ENCODE results near the gene NSD1.

NSD1 gene

DNA sequence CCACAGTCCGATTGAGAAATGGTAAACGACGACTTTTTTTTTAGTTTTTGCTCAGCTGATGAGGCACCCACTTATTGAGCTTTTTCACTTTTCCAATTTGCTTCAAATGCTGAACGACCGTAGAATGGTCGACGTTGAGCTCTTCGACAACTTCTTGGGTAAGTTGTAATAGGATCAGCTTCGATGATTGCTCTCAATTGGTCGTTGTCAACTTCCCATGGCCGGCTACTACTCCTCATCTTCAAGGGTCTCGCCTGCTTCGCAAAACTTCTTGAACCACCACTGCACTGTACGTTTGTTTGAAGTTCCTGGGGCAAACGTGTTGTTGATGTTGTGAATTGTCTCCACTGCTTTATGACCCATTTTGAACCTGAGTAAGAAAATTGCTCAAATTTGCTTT lies 35.7 kb downstream of the NSD1 start:
- H3K4me2 ChIP-seq (ENCODE audit: low read length) = no peak overlapping the region
- peaks cover 26% of the 10 kb centered on the region for H3K4me1 ChIP-seq (ENCODE audit: control insufficient read depth, low read length)
- 0 out of 2 replicates have a peak, but pooled peaks cover 3% of the 10 kb centered on the region for H3F3A ChIP-seq (ENCODE audit: control insufficient read depth, insufficient read depth)
- H3K9me2 ChIP-seq (replicated peaks; ENCODE audit: control insufficient read depth, low read length) = no peaks in the 10 kb centered on the region
- H3K9me3 ChIP-seq (ENCODE audit: control insufficient read depth, insufficient read depth, low read length) = no peaks in the 10 kb centered on the region
- H3K36me3 ChIP-seq (ENCODE audit: control insufficient read depth, low read length) = peaks cover 57% of the 10 kb centered on the region
- no peak for TF ChIP-seq CTCF (IDR thresholded peaks at IDR 0.05; ENCODE audit: low read depth, low read length, poor library complexity, severe bottlenecking)
- no peak for TF ChIP-seq EZH2phosphoT487 (IDR thresholded peaks at IDR 0.05; ENCODE audit: borderline replicate concordance, low read length)
- H3K27ac ChIP-seq (ENCODE audit: low read depth, low read length) = no peak overlapping the region
- H3K4me3 ChIP-seq (ENCODE audit: low read length) = no peak overlapping the region
- no peaks in the 10 kb centered on the region for H3K27me3 ChIP-seq (ENCODE audit: control insufficient read depth, low read length)
- no peaks in the 10 kb centered on the region; the same call in 1 of the 2 replicates for H4K20me1 ChIP-seq (ENCODE audit: control insufficient read depth, insufficient read depth, low read depth, low read length)
- H3K79me2 ChIP-seq (ENCODE audit: control insufficient read depth, low read length) = peaks cover 93% of the 10 kb centered on the region

- Histone ChIP-seq H3K9me3 (ENCODE audit: control insufficient read depth, insufficient read depth, low read length) (no peaks in the 10 kb centered on the region), H3K79me2 (ENCODE audit: control insufficient read depth, low read length) (peaks cover 92% of the 10 kb centered on the region), H3K9me2 (replicated peaks; ENCODE audit: control insufficient read depth, low read length) (no peaks in the 10 kb centered on the region), H3K4me3 (ENCODE audit: low read length) (no peak overlapping the region), H4K20me1 (ENCODE audit: control insufficient read depth, insufficient read depth, low read depth, low read length) (no peaks in the 10 kb centered on the region; the same call in 1 of the 2 replicates), H3K4me2 (ENCODE audit: low read length) (no peak overlapping the region), H3K27ac (ENCODE audit: low read depth, low read length) (no peak overlapping the region), H3K36me3 (ENCODE audit: control insufficient read depth, low read length) (peaks cover 47% of the 10 kb centered on the region), H3K4me1 (ENCODE audit: control insufficient read depth, low read length) (peaks cover 53% of the 10 kb centered on the region), H3K27me3 (ENCODE audit: control insufficient read depth, low read length) (no peaks in the 10 kb centered on the region), H3F3A (ENCODE audit: control insufficient read depth, insufficient read depth) (0 out of 2 replicates have a peak, but pooled peaks cover 14% of the 10 kb centered on the region)
- TF ChIP-seq EZH2phosphoT487 (IDR thresholded peaks at IDR 0.05; ENCODE audit: borderline replicate concordance, low read length) = no peak
- no peak for TF ChIP-seq CTCF (IDR thresholded peaks at IDR 0.05; ENCODE audit: low read depth, low read length, poor library complexity, severe bottlenecking)
Measured at GRCh38 chr5:177171961-177172360, 38.4 kb downstream of the NSD1 start.

- Histone ChIP-seq H3K79me2 (ENCODE audit: control insufficient read depth, low read length) (peaks cover 94% of the 10 kb centered on the region), H3K9me3 (ENCODE audit: control insufficient read depth, insufficient read depth, low read length) (no peaks in the 10 kb centered on the region), H3K27ac (ENCODE audit: low read depth, low read length) (peak overlapping the region; percentile 18; the same call in 1 of the 2 replicates), H3K4me2 (ENCODE audit: low read length) (peak overlapping the region; percentile 42), H3K4me3 (ENCODE audit: low read length) (0 out of 2 replicates have a peak overlapping the region, but pooled peaks have one; percentile 4), H3K4me1 (ENCODE audit: control insufficient read depth, low read length) (peaks cover 65% of the 10 kb centered on the region), H3K36me3 (ENCODE audit: control insufficient read depth, low read length) (peaks cover 40% of the 10 kb centered on the region), H3K27me3 (ENCODE audit: control insufficient read depth, low read length) (no peaks in the 10 kb centered on the region), H3F3A (ENCODE audit: control insufficient read depth, insufficient read depth) (0 out of 2 replicates have a peak, but pooled peaks cover 11% of the 10 kb centered on the region), H4K20me1 (ENCODE audit: control insufficient read depth, insufficient read depth, low read depth, low read length) (peaks cover 3% of the 10 kb centered on the region; the same call in 1 of the 2 replicates), H3K9me2 (replicated peaks; ENCODE audit: control insufficient read depth, low read length) (no peaks in the 10 kb centered on the region)
- no peak for TF ChIP-seq CTCF (IDR thresholded peaks at IDR 0.05; ENCODE audit: low read depth, low read length, poor library complexity, severe bottlenecking)
- no peak for TF ChIP-seq EZH2phosphoT487 (IDR thresholded peaks at IDR 0.05; ENCODE audit: borderline replicate concordance, low read length)
Measured at GRCh38 chr5:177175336-177175735, 41.8 kb downstream of the NSD1 start.

Measured in DOHH2 (cell line).